WTC11 (cell line): Measurements from ENCODE around the gene TUBGCP2. TPM values are rescaled to one million over a fixed set of nuclear protein-coding genes. Genes with fewer than 3 reads are reported as not detected.

ENCODE experiments used
- ATAC-seq: fragments of 200-7000 bp; cut with Tn5 transposase; 2 replicates; pipeline ENCODE4 v1.10.0; 2021; ENCODE audit warnings: mild to moderate bottlenecking, moderate library complexity
- CTCF ChIA-PET: fragments of 300-600 bp; sonication (Branson Sonifier 250); formaldehyde crosslinking; loops from one replicate; lab custom pipeline; 2021; ENCODE audit warnings: antibody characterized with exemption; lab: Charles Lee
- POLR2A ChIA-PET: fragments of 350-600 bp; sonication (Branson Sonifier 250); formaldehyde crosslinking; loops from one replicate; lab custom pipeline; 2021; ENCODE audit warnings: antibody characterized with exemption; lab: Charles Lee
- DNase-seq: peaks from one replicate; pipeline ENCODE4 v3.0.0; 2021; ENCODE audit warnings: low spot score
- H3K27ac Mint-ChIP-seq: 2 replicates; pipeline ENCODE4 v1.8.0; 2021; ENCODE audit warnings: mixed read lengths
- H3K27me3 Mint-ChIP-seq: 2 replicates; pipeline ENCODE4 v1.8.0; 2021; ENCODE audit warnings: low read depth, mild to moderate bottlenecking, moderate library complexity, mixed read lengths
- H3K36me3 Mint-ChIP-seq: 2 replicates; pipeline ENCODE4 v1.8.0; 2021; ENCODE audit warnings: mixed read lengths
- H3K4me1 Mint-ChIP-seq: 2 replicates; pipeline ENCODE4 v1.8.0; 2022; ENCODE audit warnings: mixed read lengths
- H3K4me3 Mint-ChIP-seq: 2 replicates; pipeline ENCODE4 v1.8.0; 2021; ENCODE audit warnings: mild to moderate bottlenecking, moderate library complexity, mixed read lengths
- H3K9me3 Mint-ChIP-seq: 2 replicates; pipeline ENCODE4 v1.8.0; 2021; ENCODE audit warnings: mixed read lengths
- AR ChIP-seq: fragments of 250-450 bp; sonication (Bioruptor Pico); IDR thresholded peaks from 2 replicates; pipeline ENCODE4 v1.9.0; 2021; ENCODE audit warnings: mild to moderate bottlenecking
- EMX1 ChIP-seq: fragments of 250-450 bp; sonication (Bioruptor Pico); IDR thresholded peaks from 2 replicates; pipeline ENCODE4 v1.8.0; 2021; ENCODE audit warnings: mild to moderate bottlenecking
- ESRRA ChIP-seq: sonication (generic); formaldehyde crosslinking; IDR thresholded peaks from 2 replicates; pipeline ENCODE4 v1.8.1; 2022; ENCODE audit warnings: mild to moderate bottlenecking, missing genetic modification reagents, borderline replicate concordance
- FOXJ3 ChIP-seq: sonication (generic); formaldehyde crosslinking; IDR thresholded peaks from 2 replicates; pipeline ENCODE4 v1.9.0; 2021; ENCODE audit warnings: missing genetic modification reagents, mild to moderate bottlenecking, borderline replicate concordance
- JUN ChIP-seq: sonication (generic); formaldehyde crosslinking; IDR thresholded peaks from 2 replicates; pipeline ENCODE4 v1.8.0; 2023; ENCODE audit warnings: mild to moderate bottlenecking, missing genetic modification reagents
- USF1 ChIP-seq: sonication (generic); formaldehyde crosslinking; IDR thresholded peaks from 2 replicates; pipeline ENCODE4 v1.8.0; 2022; ENCODE audit warnings: mild to moderate bottlenecking, missing genetic modification reagents
- ZNF121 ChIP-seq: sonication (generic); formaldehyde crosslinking; IDR thresholded peaks from 2 replicates; pipeline ENCODE4 v1.8.0; 2023; ENCODE audit warnings: missing genetic modification reagents
- ZNF317 ChIP-seq: sonication (generic); formaldehyde crosslinking; IDR thresholded peaks from 2 replicates; pipeline ENCODE4 v1.8.1; 2023; ENCODE audit warnings: low read depth, mild to moderate bottlenecking, moderate library complexity, missing genetic modification reagents, borderline replicate concordance
- ZNF416 ChIP-seq: fragments of 250-450 bp; sonication (Bioruptor Pico); IDR thresholded peaks from 2 replicates; pipeline ENCODE4 v1.9.0; 2021; ENCODE audit warnings: mild to moderate bottlenecking, inconsistent platforms
- ZNF423 ChIP-seq: fragments of 250-450 bp; sonication (Bioruptor Pico); IDR thresholded peaks from 2 replicates; pipeline ENCODE4 v2.1.2; 2022; ENCODE audit warnings: mild to moderate bottlenecking, moderate library complexity
- ZNF671 ChIP-seq: fragments of 250-450 bp; sonication (Bioruptor Pico); IDR thresholded peaks from 2 replicates; pipeline ENCODE4 v1.8.0; 2021; ENCODE audit warnings: mild to moderate bottlenecking
- total RNA-seq: library from RNA; stranded (reverse); gene quantifications from 3 replicates; pipeline ENCODE4 v1.2.3, GENCODE V29; 2021
- TF ChIP-seq, protein P1 (sequence below): sonication (generic); formaldehyde crosslinking; IDR thresholded peaks from 2 replicates; pipeline ENCODE4 v1.8.1; 2022; ENCODE audit warnings: mild to moderate bottlenecking, missing genetic modification reagents, moderate library complexity, borderline replicate concordance
- TF ChIP-seq, protein P2 (sequence below): sonication (generic); formaldehyde crosslinking; IDR thresholded peaks from 2 replicates; pipeline ENCODE4 v1.8.1; 2022; ENCODE audit warnings: mild to moderate bottlenecking, moderate library complexity, missing genetic modification reagents
- TF ChIP-seq, protein P3 (sequence below): fragments of 250-450 bp; sonication (Bioruptor Pico); IDR thresholded peaks from 2 replicates; pipeline ENCODE4 v1.8.0; 2021; ENCODE audit warnings: mild to moderate bottlenecking
- TF ChIP-seq, protein P4 (sequence below): fragments of 250-450 bp; sonication (Bioruptor Pico); conservative IDR thresholded peaks from 2 replicates; pipeline ENCODE4 v1.9.0; 2021; ENCODE audit warnings: mild to moderate bottlenecking

TUBGCP2 gene
- total RNA-seq, 1 experiment from 2014 or later: 62.5 TPM

- TF ChIP-seq AR (CRISPR knock-in tag): no peak
- TF ChIP-seq, protein P1, sequence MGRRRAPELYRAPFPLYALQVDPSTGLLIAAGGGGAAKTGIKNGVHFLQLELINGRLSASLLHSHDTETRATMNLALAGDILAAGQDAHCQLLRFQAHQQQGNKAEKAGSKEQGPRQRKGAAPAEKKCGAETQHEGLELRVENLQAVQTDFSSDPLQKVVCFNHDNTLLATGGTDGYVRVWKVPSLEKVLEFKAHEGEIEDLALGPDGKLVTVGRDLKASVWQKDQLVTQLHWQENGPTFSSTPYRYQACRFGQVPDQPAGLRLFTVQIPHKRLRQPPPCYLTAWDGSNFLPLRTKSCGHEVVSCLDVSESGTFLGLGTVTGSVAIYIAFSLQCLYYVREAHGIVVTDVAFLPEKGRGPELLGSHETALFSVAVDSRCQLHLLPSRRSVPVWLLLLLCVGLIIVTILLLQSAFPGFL: no peak
- no peak for TF ChIP-seq FOXJ3 (CRISPR knock-in tag)
- no peak for TF ChIP-seq ZNF121 (CRISPR knock-in tag)
- no peak for TF ChIP-seq ZNF423 (CRISPR knock-in tag)
- no peak for TF ChIP-seq USF1 (CRISPR knock-in tag)
- TF ChIP-seq, protein P2, sequence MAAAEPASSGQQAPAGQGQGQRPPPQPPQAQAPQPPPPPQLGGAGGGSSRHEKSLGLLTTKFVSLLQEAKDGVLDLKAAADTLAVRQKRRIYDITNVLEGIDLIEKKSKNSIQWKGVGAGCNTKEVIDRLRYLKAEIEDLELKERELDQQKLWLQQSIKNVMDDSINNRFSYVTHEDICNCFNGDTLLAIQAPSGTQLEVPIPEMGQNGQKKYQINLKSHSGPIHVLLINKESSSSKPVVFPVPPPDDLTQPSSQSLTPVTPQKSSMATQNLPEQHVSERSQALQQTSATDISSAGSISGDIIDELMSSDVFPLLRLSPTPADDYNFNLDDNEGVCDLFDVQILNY (CRISPR knock-in tag): no peak
- no peak for TF ChIP-seq ESRRA (CRISPR knock-in tag)
Observed at GRCh38 chr10:133274751-133275683, 33.7 kb downstream of the TUBGCP2 start (continued).

DNA sequence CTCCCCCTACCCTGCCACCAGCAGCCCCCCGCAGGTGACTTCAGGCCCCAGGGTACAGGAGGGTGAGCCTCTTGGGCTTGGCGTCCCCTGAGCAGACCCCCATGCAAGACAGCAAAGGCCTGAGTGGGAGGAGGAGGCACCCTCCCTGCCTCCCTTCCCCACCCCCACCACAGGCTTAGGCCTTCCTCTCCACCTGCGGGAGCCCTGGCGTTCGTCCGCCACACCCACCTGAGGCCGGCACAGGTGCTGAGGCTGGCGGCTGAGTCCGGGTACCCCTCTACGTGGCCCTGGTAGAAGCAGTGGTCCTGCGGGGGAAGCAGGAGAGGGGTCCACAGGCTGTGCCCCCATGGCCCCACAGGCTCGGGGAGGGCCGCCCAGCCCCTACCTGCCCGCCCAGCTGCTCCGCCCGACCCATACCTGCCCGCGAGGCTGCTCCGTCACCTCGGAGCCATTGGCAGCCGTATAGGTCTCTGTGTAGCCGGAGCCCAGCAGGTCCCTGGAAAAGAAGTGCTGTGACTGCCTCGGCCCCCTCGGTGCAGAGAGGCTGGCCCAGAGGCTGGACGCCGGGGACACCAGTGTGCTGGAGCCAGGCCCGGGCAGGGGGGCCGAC lies 35.0 kb downstream of the TUBGCP2 start:
- CTCF ChIA-PET: no interaction called here
- Mint-ChIP-seq H3K4me3 (no peak overlapping the region), H3K27ac (no peak overlapping the region), H3K9me3 (no peaks in the 10 kb centered on the region), H3K36me3 (no peaks in the 10 kb centered on the region), H3K4me1 (peaks cover 6% of the 10 kb centered on the region; the same call in 1 of the 2 replicates), H3K27me3 (no peaks in the 10 kb centered on the region)
- POLR2A ChIA-PET: no interaction called here
- DNase-seq (no peak), ATAC-seq (no peak)
- TF ChIP-seq ZNF416 (CRISPR knock-in tag) (no peak), ZNF671 (CRISPR knock-in tag) (no peak), ZNF317 (no peak), EMX1 (CRISPR knock-in tag) (no peak), JUN (no peak)
- TF ChIP-seq, protein P3, sequence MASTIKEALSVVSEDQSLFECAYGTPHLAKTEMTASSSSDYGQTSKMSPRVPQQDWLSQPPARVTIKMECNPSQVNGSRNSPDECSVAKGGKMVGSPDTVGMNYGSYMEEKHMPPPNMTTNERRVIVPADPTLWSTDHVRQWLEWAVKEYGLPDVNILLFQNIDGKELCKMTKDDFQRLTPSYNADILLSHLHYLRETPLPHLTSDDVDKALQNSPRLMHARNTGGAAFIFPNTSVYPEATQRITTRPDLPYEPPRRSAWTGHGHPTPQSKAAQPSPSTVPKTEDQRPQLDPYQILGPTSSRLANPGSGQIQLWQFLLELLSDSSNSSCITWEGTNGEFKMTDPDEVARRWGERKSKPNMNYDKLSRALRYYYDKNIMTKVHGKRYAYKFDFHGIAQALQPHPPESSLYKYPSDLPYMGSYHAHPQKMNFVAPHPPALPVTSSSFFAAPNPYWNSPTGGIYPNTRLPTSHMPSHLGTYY (CRISPR knock-in tag): no peak
- TF ChIP-seq, protein P4, sequence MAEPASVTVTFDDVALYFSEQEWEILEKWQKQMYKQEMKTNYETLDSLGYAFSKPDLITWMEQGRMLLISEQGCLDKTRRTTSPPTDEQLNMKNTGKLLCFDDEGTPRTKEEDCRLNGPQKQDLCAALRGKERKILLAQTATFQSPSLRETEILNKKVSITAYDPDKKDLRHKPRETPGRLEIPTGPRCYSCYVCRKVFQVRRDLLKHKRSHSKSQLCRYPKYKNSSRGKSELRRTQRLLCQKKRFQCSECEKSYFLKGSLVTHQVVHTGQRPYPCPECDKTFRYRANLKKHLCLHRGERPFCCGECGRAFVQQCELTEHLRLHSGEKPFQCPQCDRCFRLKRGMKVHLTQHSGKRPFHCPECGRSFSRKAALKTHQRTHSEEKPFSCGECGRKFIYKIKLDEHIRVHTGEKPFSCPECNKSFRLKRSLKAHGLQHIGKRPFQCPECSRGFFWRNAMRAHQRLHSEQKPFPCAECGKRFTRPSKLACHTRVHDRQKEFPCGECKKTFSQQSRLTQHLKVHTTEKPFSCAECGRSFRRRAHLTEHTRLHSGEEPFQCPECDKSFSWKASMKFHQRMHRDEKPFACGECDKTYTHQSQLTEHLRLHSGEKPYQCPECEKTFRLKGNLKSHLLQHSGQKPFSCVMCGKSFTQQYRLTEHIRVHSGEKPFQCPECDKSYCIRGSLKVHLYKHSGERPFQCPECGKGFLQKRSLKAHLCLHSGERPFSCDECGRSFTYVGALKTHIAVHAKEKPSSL (CRISPR knock-in tag): no peak
